SH-SY5Y (cell line): ENCODE data around the gene PTPRCAP.

ENCODE experiments used
- GATA2 ChIP-seq: IDR thresholded peaks from 2 replicates; pipeline ENCODE4 v1.6.1; 2011; ENCODE audit warnings: mild to moderate bottlenecking, low read depth, low read length
- GATA3 ChIP-seq: IDR thresholded peaks from 2 replicates; pipeline ENCODE4 v1.6.1; 2011; ENCODE audit warnings: low read depth, mild to moderate bottlenecking, low read length, moderate library complexity

- TF ChIP-seq GATA3 (no peak), GATA2 (no peak)
These were observed 40.7 kb downstream of the PTPRCAP start for GRCh38 chr11:67396587-67397389.
